ENCODE results near the gene KRT78.
"Not testable (repeated sequence)": the region's sequence is repeated elsewhere in the genome, so short reads cannot be mapped to it uniquely, and the experiment has no call there.

The KRT78 gene

DNA sequence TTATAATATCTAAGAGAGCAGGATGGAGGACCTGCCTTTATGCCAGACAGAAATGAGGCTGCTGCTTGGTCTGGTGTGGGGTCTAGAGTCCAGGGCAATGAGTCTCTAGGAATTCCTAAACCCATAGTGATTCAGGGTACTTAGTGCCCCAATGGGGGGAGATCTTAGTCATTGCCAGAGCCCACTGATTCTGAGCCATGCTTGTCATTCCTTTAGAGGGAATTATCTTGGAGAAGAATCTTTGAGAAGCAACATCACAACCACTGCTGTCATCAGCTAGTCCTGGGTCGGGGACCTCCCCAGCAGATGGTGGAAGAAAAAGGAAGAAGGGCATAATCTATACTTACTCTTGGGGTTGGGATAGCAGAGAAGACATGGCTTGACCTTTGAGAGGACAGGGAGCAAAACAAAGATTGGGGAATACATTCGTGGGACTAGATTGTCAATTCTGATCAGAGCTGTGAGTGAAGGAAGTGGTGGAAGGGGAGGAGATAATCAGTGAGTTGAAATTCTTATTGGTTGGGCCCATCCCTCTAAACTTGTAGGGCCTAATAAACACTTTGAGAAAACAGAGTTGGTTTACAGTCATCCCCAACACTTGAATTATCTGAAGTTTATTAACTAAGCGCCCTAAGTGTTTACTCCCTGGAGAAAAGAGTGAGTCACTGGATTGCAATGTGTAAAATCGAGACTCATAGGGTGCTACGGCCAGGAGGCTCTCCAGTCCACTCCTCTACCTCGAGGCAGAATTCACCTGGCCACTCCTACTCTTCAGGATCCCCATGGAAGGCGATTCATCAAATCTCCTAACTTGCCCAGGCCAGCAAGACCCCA lies 49.9 kb downstream of the KRT78 start:
- DNase-seq (ENCODE audit: low read depth, low spot score): no peak

DNA sequence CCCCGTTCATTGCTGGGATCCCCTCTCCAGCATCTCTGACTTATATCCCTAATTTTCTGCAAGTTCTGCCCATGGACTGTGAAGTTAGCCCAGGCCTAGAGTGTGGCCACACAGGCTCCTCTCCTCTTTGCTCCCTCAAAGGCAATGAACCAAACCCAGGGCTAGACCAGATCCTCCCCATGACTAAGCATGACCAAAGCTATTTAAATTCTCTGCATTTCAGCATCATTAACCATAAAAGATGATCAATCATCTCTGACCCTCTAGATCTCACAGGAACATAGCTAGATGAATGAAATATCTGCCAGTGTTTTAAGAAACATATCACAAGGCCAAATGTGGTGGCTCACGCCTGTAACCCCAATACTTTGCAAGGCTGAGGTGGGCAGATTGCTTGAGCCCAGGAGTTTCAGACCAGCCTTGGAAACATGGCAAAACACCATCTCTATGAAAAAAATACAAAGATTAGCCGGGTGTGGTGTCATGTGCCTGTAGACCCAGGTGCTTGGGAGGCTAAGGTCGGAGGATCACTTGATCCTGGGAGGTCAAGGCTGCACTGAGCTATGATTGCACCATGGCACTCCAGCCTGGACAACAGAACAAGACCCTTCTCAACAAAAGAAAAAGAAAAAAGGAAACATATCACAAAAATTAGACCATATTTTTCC lies 50.7 kb downstream of the KRT78 start:
- no peak for DNase-seq (ENCODE audit: low read depth, low spot score)

DNA sequence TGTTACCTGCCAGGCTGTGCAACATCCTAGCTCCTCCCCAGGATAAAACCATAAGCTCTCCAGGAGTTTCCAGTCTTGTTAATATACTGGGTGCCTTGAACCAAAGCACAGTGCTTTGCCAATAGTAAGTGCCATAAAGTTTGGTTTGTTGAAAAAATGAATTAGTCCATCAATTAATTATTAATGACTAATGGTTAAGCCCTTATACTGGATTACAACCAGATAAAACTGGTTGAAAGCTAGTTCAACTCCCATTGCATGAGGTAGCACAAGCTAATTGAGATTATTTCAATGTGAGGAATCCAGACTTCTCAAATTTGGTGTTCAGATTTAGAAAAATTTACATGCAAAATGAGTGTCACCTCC lies 51.3 kb downstream of the KRT78 start:
- DNase-seq (ENCODE audit: low read depth, low spot score): no peak

- DNase-seq (ENCODE audit: low read depth, low spot score): no peak
Measured at GRCh38 chr12:52796839-52797528, 51.8 kb downstream of the KRT78 start.

GRCh38 chr12:52796429-52796794 lies 52.4 kb downstream of the KRT78 start:
- no peak for DNase-seq (ENCODE audit: low read depth, low spot score)

DNA sequence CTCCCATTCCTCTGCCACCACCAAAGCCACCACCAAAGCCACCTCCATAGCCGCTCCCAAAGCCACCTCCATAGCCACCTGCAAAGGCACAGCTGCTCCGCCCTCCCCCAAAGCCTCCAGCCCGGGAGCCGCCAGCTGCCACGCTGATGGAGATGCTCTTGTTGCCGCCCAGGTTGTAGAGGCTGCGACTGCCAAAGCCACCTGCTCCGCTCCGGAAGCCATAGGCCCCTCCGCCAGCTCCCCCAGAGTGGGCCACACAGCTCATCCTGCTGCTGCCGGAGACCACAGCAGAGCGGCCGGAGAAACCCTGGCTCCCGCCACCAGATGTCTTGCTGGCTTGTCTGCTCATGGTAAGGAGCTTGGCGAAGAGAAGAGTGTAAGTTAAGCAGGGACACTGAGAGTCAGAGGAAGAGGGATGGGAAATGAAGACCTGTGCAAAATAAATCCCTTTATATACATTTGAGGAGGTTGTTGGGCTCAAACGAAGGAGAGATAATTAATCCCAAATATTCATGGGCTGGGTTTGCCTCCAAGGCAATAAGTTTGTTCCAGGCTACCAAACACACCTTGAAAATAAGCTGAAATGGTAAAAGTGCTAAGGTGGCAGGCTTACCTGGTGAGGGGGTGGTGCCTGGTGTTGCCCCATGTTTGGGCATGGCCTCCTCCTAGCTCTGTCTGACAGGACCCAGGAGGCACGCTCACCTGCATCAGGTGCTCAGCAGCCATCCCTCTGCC lies 52.9 kb downstream of the KRT78 start, which contains the start of gene KRT3:
TSS of gene KRT3 (minus strand) at position 424 of the 735 bp plus-strand sequence. CDS start at position 349, 75 bp downstream.
- no peak for DNase-seq (ENCODE audit: low read depth, low spot score)

DNA sequence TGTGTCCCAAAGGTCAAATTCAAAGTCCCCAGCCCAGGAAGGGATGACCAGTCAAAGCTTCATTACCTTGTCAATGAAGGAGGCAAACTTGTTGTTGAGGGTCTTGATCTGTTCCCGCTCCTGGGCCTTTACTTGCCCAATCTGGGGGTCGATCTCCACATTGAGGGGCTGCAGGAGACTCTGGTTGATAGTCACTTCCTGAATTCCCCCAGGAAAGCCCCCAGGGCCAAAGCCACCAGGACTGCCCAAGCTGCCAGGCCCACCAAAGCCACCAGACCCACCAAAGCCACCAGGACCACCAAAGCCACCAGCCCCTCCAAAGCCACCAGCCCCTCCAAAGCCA lies 53.5 kb downstream of the KRT78 start:
- DNase-seq (ENCODE audit: low read depth, low spot score): not testable (repeated sequence)

DNA sequence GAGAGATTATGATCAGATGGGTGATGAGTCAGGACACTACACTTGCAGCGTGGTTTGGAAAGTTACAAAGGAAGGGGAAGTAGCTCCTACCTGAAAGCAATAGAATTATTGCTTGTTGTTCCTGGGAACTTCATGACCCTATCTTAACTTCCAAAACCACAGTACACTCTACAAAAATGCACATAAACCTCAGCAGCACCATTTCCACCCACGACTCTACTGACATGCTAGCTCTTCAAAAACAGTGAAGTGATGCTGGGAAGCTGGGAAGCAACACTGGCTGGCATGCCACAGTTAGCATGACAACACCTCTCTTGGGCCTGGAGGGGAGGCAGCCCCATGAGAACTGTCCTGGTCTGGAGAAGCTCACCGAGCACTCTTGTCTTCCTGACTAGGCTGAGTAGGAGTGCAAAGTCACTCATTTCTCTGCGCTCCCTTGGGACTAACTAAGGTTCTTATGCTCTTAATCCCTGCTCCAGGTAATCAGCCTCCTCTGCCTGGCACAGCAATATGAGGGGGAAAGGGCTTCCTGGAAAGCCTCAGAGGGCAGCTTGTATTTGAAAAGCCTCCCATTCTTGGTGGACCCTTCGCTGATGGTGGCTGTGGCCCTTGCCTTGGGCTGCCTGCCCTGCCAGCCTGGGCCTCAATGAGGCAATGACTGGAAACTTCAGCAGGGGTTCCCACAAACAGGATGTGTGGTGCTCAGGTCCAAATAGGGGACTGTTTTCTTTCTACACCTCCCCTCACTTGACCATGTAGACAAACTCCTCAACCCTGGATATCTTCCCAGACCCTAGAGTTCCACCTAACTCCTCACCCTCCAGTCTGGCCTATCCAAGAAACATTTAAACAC lies 54.1 kb downstream of the KRT78 start:
- no peak for DNase-seq (ENCODE audit: low read depth, low spot score)

- no peak for DNase-seq (ENCODE audit: low read depth, low spot score)
Measured at GRCh38 chr12:52792185-52793029, 56.4 kb downstream of the KRT78 start.

- no peak for DNase-seq (ENCODE audit: low read depth, low spot score)
Measured at GRCh38 chr12:52791271-52792184, 57.3 kb downstream of the KRT78 start.

GRCh38 chr12:52790427-52791270 lies 58.1 kb downstream of the KRT78 start:
- no peak for DNase-seq (ENCODE audit: low read depth, low spot score)

GRCh38 chr12:52789637-52790426 lies 59.0 kb downstream of the KRT78 start:
- no peak for DNase-seq (ENCODE audit: low read depth, low spot score)

DNA sequence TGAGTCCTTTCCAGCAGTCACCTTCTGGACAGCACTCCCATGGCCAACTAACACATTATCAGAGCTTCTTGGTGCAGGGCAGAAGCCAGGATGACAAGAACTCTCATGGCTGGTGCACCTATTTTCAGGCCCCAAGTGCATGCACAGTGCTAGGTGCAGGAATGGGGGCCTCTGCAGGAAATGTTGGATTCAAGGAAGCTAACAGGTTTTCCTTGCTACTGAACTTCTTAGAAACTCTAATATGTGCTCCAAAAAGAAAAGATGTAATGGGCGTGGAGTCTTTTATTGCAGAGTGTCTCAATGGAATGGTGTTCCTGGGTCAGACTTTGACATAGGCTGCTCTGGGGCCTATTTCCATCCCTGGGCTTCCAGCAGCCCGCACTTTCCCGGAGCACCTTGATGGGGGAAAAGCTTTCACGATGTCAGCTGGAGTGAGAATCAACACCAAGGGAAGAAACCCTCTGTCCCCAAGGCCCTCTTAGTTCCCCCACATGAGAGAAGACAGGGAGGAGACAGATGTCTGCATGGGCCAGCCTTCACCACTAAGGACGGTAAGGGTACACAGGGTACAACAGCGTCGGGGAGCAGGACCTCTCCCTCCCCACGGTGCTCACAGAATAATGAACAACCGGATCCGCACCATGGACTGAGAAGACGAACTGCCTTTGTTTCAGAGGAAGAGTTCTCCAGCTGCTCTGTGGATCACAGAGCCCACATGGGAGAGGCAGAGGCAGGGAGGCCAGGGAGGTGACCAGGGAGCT lies 59.7 kb downstream of the KRT78 start:
- no peak for DNase-seq (ENCODE audit: low read depth, low spot score)

- DNase-seq (ENCODE audit: low read depth, low spot score): no peak
Measured at GRCh38 chr12:52788192-52788875, 60.5 kb downstream of the KRT78 start.
